GM18951 (cell line): ENCODE data around the gene SYT1.

Source experiments
- POLR2A ChIP-seq: IDR thresholded peaks from 4 replicates; pipeline ENCODE4 v1.6.1; 2011; ENCODE audit warnings: mild to moderate bottlenecking; ENCODE audit not compliant: insufficient read length, insufficient read depth; ENCODE audit errors: extremely low read depth
- in situ Hi-C: fragments of 300-500 bp; cut with MboI; formaldehyde crosslinking; loops from one replicate; pipeline ENCODE4 v1.12.0; 2022; ENCODE audit warnings: low sequenced_read_pairs, mixed read lengths, inconsistent platforms; ENCODE audit not compliant: unreplicated experiment

Gene SYT1

DNA sequence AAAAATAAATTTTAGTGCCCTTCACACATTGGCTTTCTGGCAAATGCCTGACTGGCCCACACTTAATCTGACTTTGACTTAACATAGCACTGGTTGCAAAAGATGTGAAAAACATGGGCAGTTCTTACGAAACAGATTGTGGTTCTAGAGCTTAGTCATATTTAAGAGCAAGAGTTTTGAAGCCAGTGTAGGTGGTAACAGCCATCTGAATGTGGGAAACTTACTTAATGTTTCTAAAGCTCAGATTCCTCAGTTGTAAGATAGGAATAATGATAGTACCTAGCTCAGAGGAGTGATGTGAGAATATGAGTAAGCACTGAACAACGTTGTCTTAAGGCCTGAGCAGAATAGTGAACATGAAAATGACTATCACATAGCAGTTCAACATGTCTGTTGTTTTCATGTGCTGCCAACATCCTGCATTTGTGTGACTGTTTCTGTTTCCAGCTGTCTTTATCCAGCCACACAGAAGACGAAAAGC, 262.7 kb downstream of the SYT1 start:
- in situ Hi-C loops: no loop called here
- no peak for TF ChIP-seq POLR2A

- TF ChIP-seq POLR2A: no peak
- in situ Hi-C loops: no loop called here
These were observed 264.4 kb downstream of the SYT1 start for GRCh38 chr12:79128956-79129355.

- no peak for TF ChIP-seq POLR2A
- in situ Hi-C loops: no loop called here
These were observed 274.3 kb downstream of the SYT1 start for GRCh38 chr12:79138872-79139271.

DNA sequence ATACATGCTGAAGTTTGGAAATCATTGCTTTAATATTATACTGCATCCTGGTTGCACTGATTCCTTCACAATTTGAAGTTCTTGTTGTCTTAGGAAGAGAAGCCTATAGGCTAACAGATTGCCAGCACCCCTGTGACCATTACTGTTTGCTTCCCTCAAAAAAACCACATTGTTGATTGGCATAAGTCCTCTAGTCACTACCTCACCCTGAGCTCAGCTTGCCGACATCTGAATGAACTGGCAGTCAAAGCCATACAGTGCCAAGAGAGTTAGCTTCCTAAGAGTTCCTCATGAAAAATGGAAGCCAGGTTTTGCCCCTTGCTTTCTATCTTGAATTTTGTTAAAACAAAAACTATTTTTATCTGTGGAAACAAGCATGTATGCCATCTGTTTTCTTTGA, 276.1 kb downstream of the SYT1 start:
- in situ Hi-C loops: no loop called here
- TF ChIP-seq POLR2A: no peak

GRCh38 chr12:79141776-79142175, 277.2 kb downstream of the SYT1 start:
- no peak for TF ChIP-seq POLR2A
- in situ Hi-C loops: no loop called here

GRCh38 chr12:79143803-79144202, 279.2 kb downstream of the SYT1 start:
- no peak for TF ChIP-seq POLR2A
- in situ Hi-C loops: no loop called here

GRCh38 chr12:79151956-79152355, 287.4 kb downstream of the SYT1 start:
- TF ChIP-seq POLR2A: no peak
- in situ Hi-C loops: no loop called here

DNA sequence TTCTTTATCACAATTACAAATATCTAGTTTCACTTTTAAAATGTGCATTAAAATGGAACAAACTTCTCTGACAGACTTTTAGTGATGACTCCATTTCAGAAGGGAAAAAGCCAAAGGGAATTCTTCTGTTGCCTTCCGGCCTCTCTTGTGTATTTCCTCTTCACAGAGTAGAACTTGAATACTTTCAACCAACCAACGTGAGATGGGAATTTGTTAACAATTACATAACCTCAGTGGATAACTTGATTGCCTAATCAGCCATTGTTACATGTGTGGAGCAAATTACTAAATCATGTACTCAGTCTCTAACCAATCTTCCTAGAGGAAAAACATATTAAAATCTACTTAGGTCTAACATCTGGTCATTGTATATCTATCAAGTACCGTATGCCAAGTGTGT, 291.1 kb downstream of the SYT1 start:
- in situ Hi-C loops: no loop called here

DNA sequence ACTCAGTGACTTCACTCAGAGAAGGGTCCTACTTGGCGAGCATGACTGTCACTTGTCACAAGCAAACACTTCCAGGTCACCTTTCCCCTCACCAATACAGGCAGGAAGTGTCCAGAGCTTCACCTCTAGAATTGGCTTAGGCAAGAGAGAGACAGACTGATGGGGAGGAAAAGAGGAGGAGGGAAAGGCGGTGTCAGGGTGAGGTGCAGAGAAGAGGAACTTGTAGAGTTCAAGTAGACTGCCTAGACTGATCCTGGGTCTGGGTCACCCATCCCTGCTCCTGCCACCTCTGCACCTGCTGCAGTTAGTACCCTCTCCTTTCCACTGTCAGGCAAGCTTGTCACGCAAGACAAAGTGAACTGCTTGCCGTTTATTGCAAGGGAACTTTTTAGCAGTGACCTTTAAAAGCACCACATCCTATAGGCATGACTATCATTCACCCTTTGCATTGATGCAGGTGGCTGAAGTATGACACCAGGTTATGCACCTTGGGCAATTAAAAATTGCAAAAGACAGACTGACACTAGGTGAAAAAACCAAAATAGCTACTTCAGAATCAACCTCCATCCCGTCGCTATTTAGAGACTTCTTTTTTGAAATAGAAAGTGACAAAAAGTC, 292.4 kb downstream of the SYT1 start:
- in situ Hi-C loops: no loop called here
- TF ChIP-seq POLR2A: no peak

More for the DNA sequence above, 291.1 kb downstream of the SYT1 start:
- no peak for TF ChIP-seq POLR2A

DNA sequence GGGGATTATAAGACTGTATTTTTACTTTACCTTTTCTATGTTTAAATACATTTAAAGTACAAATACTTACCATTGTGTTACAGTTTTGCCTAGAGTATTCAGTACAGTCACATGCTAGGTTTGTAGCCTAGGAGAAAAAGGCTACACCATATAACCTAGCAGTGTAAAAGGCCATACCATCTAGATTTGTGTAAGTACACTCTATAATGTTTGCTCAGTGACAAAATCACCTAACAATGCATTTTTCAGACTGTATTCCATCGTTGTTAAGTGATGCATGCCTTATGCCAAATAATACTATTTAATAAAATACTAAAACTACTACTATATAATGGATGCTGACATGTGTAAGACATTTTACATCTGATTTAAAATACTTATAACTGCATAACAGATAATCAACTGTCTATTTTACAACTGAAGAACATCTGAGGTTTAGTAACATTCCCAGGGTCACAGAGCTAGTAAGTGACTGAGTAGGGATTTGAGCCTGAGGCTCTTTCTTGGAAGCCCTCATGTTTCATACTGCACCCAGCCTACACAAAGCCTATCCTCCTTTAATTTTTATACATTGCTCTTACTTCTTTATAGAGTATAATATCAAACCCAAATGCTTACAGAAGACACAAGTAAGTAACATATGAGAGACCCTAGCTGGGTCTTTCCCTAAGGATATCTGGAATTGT, 296.8 kb downstream of the SYT1 start:
- TF ChIP-seq POLR2A: no peak
- in situ Hi-C loops: no loop called here

- in situ Hi-C loops: no loop called here
- no peak for TF ChIP-seq POLR2A
These were observed 297.7 kb downstream of the SYT1 start for GRCh38 chr12:79162147-79162772.

- in situ Hi-C loops: no loop called here
- TF ChIP-seq POLR2A: no peak
These were observed 298.4 kb downstream of the SYT1 start for GRCh38 chr12:79162948-79163347.

- in situ Hi-C loops: no loop called here
These were observed 300.3 kb downstream of the SYT1 start for GRCh38 chr12:79164890-79165289.

DNA sequence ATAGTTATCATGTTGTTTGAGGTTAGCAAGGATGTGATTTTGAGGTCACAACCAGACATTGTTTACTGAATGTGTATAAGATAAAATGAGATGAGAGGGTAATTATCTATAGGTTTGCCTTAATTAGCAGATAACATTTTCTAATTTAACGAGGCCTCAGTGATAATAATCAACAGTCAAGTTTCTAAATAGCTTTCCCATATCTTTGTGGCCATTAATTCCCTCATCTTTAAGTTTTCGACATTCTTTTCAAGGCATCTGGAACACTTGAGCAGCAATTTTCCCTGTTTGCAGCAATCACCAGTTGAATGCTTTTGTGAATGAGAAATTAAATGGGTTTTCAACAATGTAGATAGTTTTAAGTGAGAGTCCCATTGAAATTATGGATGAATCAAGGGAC, 304.1 kb downstream of the SYT1 start:
- in situ Hi-C loops: no loop called here

More at GRCh38 chr12:79164890-79165289, 300.3 kb downstream of the SYT1 start:
- no peak for TF ChIP-seq POLR2A

More for the DNA sequence above, 304.1 kb downstream of the SYT1 start:
- no peak for TF ChIP-seq POLR2A
